CD4-positive, CD25-positive, alpha-beta regulatory T cell (primary cell): ENCODE measurements around the gene ATF6. TPM values are rescaled to one million over a fixed set of nuclear protein-coding genes. Genes with fewer than 3 reads are reported as not detected.

ENCODE experiments used
- ATAC-seq, 2 donors: fragments of 150-1000 bp; cut with Tn5 transposase; one replicate each; pipeline ENCODE4 v1.10.0; 2021; ENCODE audit warnings: low read depth in 2 of 2, moderate number of reproducible peaks in 2 of 2, moderate library complexity in 1 of 2
- DNase-seq, 3 donors: peaks; one replicate each; pipeline versions ENCODE4 v3.0.0 to v3.0.0-alpha.2; 2012 to 2022; ENCODE audit warnings: mixed read lengths in 1 of 3
- H3K27ac ChIP-seq: one replicate; pipeline ENCODE4 v1.7.0; 2013; ENCODE audit warnings: mild to moderate bottlenecking, low read length; ENCODE audit not compliant: insufficient read depth, poor library complexity, severe bottlenecking
- H3K27me3 ChIP-seq: one replicate; pipeline ENCODE4 v1.7.0; 2013; ENCODE audit warnings: low read length; ENCODE audit not compliant: control insufficient read depth, insufficient read depth
- H3K36me3 ChIP-seq: one replicate; pipeline ENCODE4 v1.7.0; 2013; ENCODE audit warnings: mild to moderate bottlenecking, low read length, moderate library complexity; ENCODE audit not compliant: control insufficient read depth, insufficient read depth
- H3K4me1 ChIP-seq: 2 replicates; pipeline ENCODE4 v1.7.0; 2013; ENCODE audit warnings: mild to moderate bottlenecking, low read length; ENCODE audit not compliant: insufficient read depth, control insufficient read depth, poor library complexity, severe bottlenecking
- H3K4me3 ChIP-seq: one replicate; pipeline ENCODE4 v1.7.0; 2013; ENCODE audit warnings: low read depth, mild to moderate bottlenecking, low read length, moderate library complexity
- H3K9me3 ChIP-seq, 2 experiments: 1 replicate in 1 of 2; 2 replicates in 1 of 2; pipeline ENCODE4 v1.7.0; 2013; ENCODE audit warnings: low read length in 2 of 2, mild to moderate bottlenecking in 1 of 2, moderate library complexity in 1 of 2; ENCODE audit not compliant: control insufficient read depth in 2 of 2
- H3K27ac Mint-ChIP-seq, 3 donors: one replicate each; pipeline ENCODE4 v1.8.0; 2020 to 2022; ENCODE audit warnings: mild to moderate bottlenecking in 3 of 3, mixed read lengths in 3 of 3, moderate library complexity in 2 of 3
- H3K27me3 Mint-ChIP-seq: one replicate; pipeline ENCODE4 v1.8.0; 2022; ENCODE audit warnings: mild to moderate bottlenecking, mixed read lengths
- H3K36me3 Mint-ChIP-seq: one replicate; pipeline ENCODE4 v1.8.0; 2020; ENCODE audit warnings: mixed read lengths
- H3K4me1 Mint-ChIP-seq, 4 donors: one replicate each; pipeline ENCODE4 v1.8.0; 2020 to 2022; ENCODE audit warnings: mixed read lengths in 4 of 4, mild to moderate bottlenecking in 1 of 4
- H3K4me3 Mint-ChIP-seq, 4 donors: one replicate each; pipeline ENCODE4 v1.8.0; 2020 to 2022; ENCODE audit warnings: mild to moderate bottlenecking in 4 of 4, mixed read lengths in 4 of 4, moderate library complexity in 3 of 4
- H3K9me3 Mint-ChIP-seq, 7 donors: one replicate each; pipeline ENCODE4 v1.8.0; 2020 to 2022; ENCODE audit warnings: mixed read lengths in 7 of 7, mild to moderate bottlenecking in 3 of 7, moderate library complexity in 2 of 7
- polyA plus RNA-seq, 4 donors: library from polyadenylated mRNA; unstranded; fragments of 300-500 nt; fragmentation: Illumina TruSeq; gene quantifications; one replicate each; pipeline ENCODE4 v1.2.3, GENCODE V29; 2021
- total RNA-seq: library from RNA; stranded (reverse); gene quantifications from one replicate; pipeline ENCODE4 v1.2.3, GENCODE V29; 2022

ATF6 gene
- total and polyA plus RNA-seq, 5 donors from 2014 or later: 13.5 to 17.8 (median 15.0) TPM

- no peaks in the 10 kb centered on the region for H3K36me3 ChIP-seq
- no peaks in the 10 kb centered on the region for H3K9me3 ChIP-seq
- no peak overlapping the region for H3K27ac ChIP-seq
- Mint-ChIP-seq H3K27me3 (peaks cover 24% of the 10 kb centered on the region), H3K36me3 (peaks cover 3% of the 10 kb centered on the region), H3K4me1 (no peaks in the 10 kb centered on the region), H3K4me3 (no peak overlapping the region), H3K27ac (peak overlapping the region in 1 of 3 donors; percentile 43), H3K9me3 (peaks cover 0 to 3% (median 0%) of the 10 kb centered on the region in 7 donors)
- H3K4me1 ChIP-seq: no peaks in the 10 kb centered on the region
- DNase-seq (no peak), ATAC-seq (no peak)
- H3K4me3 ChIP-seq: no peak overlapping the region
- H3K27me3 ChIP-seq: peaks cover 2% of the 10 kb centered on the region
Observed at GRCh38 chr1:161993576-161993975, 227.5 kb downstream of the ATF6 start.

- H3K27me3 Mint-ChIP-seq: peaks cover 24% of the 10 kb centered on the region
- no peak overlapping the region for H3K4me3 ChIP-seq
- H3K4me1 ChIP-seq: no peaks in the 10 kb centered on the region
- no peaks in the 10 kb centered on the region for H3K36me3 Mint-ChIP-seq
- H3K27me3 ChIP-seq: peaks cover 2% of the 10 kb centered on the region
- H3K4me1 Mint-ChIP-seq: no peaks in the 10 kb centered on the region
- peaks cover 0 to 3% (median 0%) of the 10 kb centered on the region in 7 donors for H3K9me3 Mint-ChIP-seq
- ATAC-seq (no peak), DNase-seq (no peak)
- H3K4me3 Mint-ChIP-seq: no peak overlapping the region
- H3K9me3 ChIP-seq: no peaks in the 10 kb centered on the region
- H3K36me3 ChIP-seq: no peaks in the 10 kb centered on the region
- H3K27ac ChIP-seq: no peak overlapping the region
- H3K27ac Mint-ChIP-seq: no peak overlapping the region
Observed at GRCh38 chr1:161994175-161994668, 228.1 kb downstream of the ATF6 start.

DNA sequence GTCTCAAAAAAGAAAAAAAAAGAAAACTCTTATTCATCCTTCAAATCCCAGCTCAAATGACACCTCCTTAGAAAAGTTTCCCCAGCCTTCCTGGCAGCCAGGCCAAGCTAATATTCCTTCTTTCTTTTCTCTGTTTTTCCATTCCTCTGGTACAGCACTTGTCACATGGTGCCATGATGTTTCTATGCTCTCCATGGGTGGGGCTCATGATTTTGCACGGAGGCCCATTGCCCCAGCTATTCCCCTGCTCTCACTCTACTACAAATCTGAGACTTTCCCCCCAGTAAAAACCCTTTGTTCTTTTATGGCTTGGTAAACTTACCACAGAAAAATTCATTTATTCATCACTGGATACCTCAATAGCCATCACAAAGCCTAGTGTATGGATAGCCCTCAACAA lies 231.0 kb downstream of the ATF6 start:
- ATAC-seq: no peak
- Mint-ChIP-seq H3K4me3 (no peak overlapping the region), H3K36me3 (no peaks in the 10 kb centered on the region), H3K9me3 (peaks cover 0 to 1% (median 0%) of the 10 kb centered on the region in 7 donors), H3K27ac (no peak overlapping the region), H3K27me3 (peaks cover 21% of the 10 kb centered on the region), H3K4me1 (no peaks in the 10 kb centered on the region)
- no peak for DNase-seq
- Histone ChIP-seq H3K4me1 (no peaks in the 10 kb centered on the region), H3K36me3 (no peaks in the 10 kb centered on the region), H3K9me3 (no peaks in the 10 kb centered on the region), H3K27me3 (no peaks in the 10 kb centered on the region), H3K4me3 (no peak overlapping the region), H3K27ac (no peak overlapping the region)

GRCh38 chr1:161998811-161999210 lies 232.7 kb downstream of the ATF6 start:
- Mint-ChIP-seq H3K4me1 (no peaks in the 10 kb centered on the region), H3K36me3 (no peaks in the 10 kb centered on the region), H3K27me3 (peaks cover 13% of the 10 kb centered on the region), H3K4me3 (no peak overlapping the region), H3K27ac (no peak overlapping the region), H3K9me3 (no peaks in the 10 kb centered on the region)
- Histone ChIP-seq H3K4me1 (no peaks in the 10 kb centered on the region), H3K4me3 (no peak overlapping the region), H3K27me3 (no peaks in the 10 kb centered on the region), H3K36me3 (no peaks in the 10 kb centered on the region), H3K27ac (no peak overlapping the region), H3K9me3 (no peaks in the 10 kb centered on the region)
- no peak for DNase-seq
- no peak for ATAC-seq

DNA sequence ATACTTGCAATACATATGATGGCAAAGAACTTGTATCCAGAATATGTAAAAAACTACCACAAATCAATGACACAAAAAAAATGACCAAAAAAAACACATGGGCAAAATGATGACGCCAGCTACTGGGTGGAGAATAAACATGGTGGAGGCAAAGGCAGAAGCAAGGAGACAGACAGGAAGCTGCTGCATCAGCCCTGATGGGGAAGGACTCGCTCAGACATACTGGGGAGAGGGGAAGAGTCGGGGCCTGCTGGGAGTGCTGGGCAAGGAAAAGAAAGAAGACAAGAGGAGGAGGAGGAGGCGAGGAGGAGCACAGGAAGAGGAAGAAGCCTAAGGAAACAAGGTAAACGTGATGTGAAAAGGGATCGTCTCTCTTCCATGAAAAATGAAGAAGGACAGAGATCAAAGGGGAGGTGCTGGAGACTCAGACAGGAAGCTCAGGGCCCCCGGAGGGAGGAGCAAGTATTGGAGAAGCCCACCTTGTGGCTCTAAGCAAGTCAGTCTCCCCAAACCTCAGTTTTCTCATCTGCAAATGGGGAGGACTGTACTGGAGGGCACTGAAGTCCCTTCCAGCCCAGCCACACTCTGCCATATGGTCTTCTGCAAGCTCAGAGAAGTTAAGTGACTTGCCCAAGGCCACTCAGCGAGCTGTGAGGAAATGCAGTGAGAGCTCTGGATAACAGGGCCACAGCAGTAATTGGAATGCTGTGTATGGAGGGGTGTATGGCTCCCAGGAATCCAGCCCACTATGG lies 233.4 kb downstream of the ATF6 start:
- Mint-ChIP-seq H3K4me1 (no peaks in the 10 kb centered on the region), H3K36me3 (no peaks in the 10 kb centered on the region), H3K9me3 (no peaks in the 10 kb centered on the region), H3K27me3 (peaks cover 17% of the 10 kb centered on the region), H3K4me3 (no peak overlapping the region), H3K27ac (no peak overlapping the region)
- H3K27ac ChIP-seq: no peak overlapping the region
- H3K9me3 ChIP-seq: no peaks in the 10 kb centered on the region
- no peaks in the 10 kb centered on the region for H3K4me1 ChIP-seq
- no peak overlapping the region for H3K4me3 ChIP-seq
- no peak for ATAC-seq
- no peak for DNase-seq
- H3K36me3 ChIP-seq: no peaks in the 10 kb centered on the region
- H3K27me3 ChIP-seq: no peaks in the 10 kb centered on the region

DNA sequence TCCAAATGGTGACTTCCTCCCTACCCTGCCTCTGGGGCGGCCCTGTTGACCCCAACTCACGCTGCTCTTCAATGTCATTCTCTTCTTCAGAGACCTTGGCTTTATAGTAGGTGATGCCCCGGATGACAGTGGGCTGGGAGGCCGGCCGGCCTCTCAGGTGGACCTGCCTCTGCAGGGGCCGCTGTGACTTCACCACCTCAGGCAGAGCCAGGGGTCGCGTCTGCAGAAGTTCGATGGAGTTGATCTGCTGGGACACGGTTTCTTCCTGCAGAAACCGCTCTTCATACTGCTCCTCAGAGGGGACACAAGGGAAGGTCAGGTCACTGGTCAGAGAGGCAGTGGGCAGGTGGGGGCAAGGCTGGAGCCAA lies 233.9 kb downstream of the ATF6 start:
- H3K36me3 Mint-ChIP-seq: no peaks in the 10 kb centered on the region
- peaks cover 0 to 2% (median 0%) of the 10 kb centered on the region in 4 donors for H3K4me1 Mint-ChIP-seq
- no peak overlapping the region for H3K27ac Mint-ChIP-seq
- no peak overlapping the region for H3K4me3 ChIP-seq
- no peaks in the 10 kb centered on the region for H3K36me3 ChIP-seq
- H3K27ac ChIP-seq: no peak overlapping the region
- no peak overlapping the region for H3K4me3 Mint-ChIP-seq
- ATAC-seq: no peak
- no peaks in the 10 kb centered on the region for H3K27me3 ChIP-seq
- H3K27me3 Mint-ChIP-seq: peaks cover 22% of the 10 kb centered on the region
- H3K4me1 ChIP-seq: no peaks in the 10 kb centered on the region
- DNase-seq: no peak
- no peaks in the 10 kb centered on the region for H3K9me3 Mint-ChIP-seq
- no peaks in the 10 kb centered on the region for H3K9me3 ChIP-seq

GRCh38 chr1:162003061-162003829 lies 237.1 kb downstream of the ATF6 start:
- Mint-ChIP-seq H3K9me3 (no peaks in the 10 kb centered on the region), H3K4me1 (peaks cover 0 to 2% (median 0%) of the 10 kb centered on the region in 4 donors), H3K27me3 (peaks cover 13% of the 10 kb centered on the region), H3K27ac (peak overlapping the region in 1 of 3 donors; percentile 86), H3K4me3 (no peak overlapping the region), H3K36me3 (no peaks in the 10 kb centered on the region)
- H3K36me3 ChIP-seq: no peaks in the 10 kb centered on the region
- ATAC-seq: no peak
- H3K9me3 ChIP-seq: no peaks in the 10 kb centered on the region
- no peak overlapping the region for H3K27ac ChIP-seq
- no peaks in the 10 kb centered on the region for H3K4me1 ChIP-seq
- DNase-seq: no peak
- no peaks in the 10 kb centered on the region for H3K27me3 ChIP-seq
- H3K4me3 ChIP-seq: no peak overlapping the region
